ENCODE data around the gene GPATCH4.

Gene GPATCH4

GRCh38 chr1:156601122-156601830 is at the start of gene GPATCH4:
TSS of gene GPATCH4 (minus strand) at chr1:156601479.
- peak within 1 kb of the TSS; percentile 86 for H3K27ac ChIP-seq
- TF ChIP-seq ZFX (IDR thresholded peaks at IDR 0.05; ENCODE audit: borderline replicate concordance) (no peak), CTCF (IDR thresholded peaks at IDR 0.05) (no peak)

- H3K27ac ChIP-seq: no peak overlapping the region
- no peak for TF ChIP-seq CTCF (IDR thresholded peaks at IDR 0.05)
- no peak for TF ChIP-seq ZFX (IDR thresholded peaks at IDR 0.05; ENCODE audit: borderline replicate concordance)
Observed at GRCh38 chr1:156648951-156649350, 47.7 kb upstream of the GPATCH4 start.

GRCh38 chr1:156648496-156648895 is 47.2 kb upstream of the GPATCH4 start:
- H3K27ac ChIP-seq: no peak overlapping the region
- TF ChIP-seq CTCF (IDR thresholded peaks at IDR 0.05): no peak
- TF ChIP-seq ZFX (IDR thresholded peaks at IDR 0.05; ENCODE audit: borderline replicate concordance): no peak

- no peak for TF ChIP-seq ZFX (IDR thresholded peaks at IDR 0.05; ENCODE audit: borderline replicate concordance)
- TF ChIP-seq CTCF (IDR thresholded peaks at IDR 0.05): no peak
- H3K27ac ChIP-seq: no peak overlapping the region
Observed at GRCh38 chr1:156647351-156647750, 46.1 kb upstream of the GPATCH4 start.

- no peak overlapping the region for H3K27ac ChIP-seq
- no peak for TF ChIP-seq ZFX (IDR thresholded peaks at IDR 0.05; ENCODE audit: borderline replicate concordance)
- TF ChIP-seq CTCF (IDR thresholded peaks at IDR 0.05): no peak
Observed at GRCh38 chr1:156646738-156647211, 45.5 kb upstream of the GPATCH4 start.

GRCh38 chr1:156645666-156646065 is 44.4 kb upstream of the GPATCH4 start:
- H3K27ac ChIP-seq: no peak overlapping the region
- TF ChIP-seq ZFX (IDR thresholded peaks at IDR 0.05; ENCODE audit: borderline replicate concordance) (no peak), CTCF (IDR thresholded peaks at IDR 0.05) (no peak)

- TF ChIP-seq CTCF (IDR thresholded peaks at IDR 0.05): no peak
- TF ChIP-seq ZFX (IDR thresholded peaks at IDR 0.05; ENCODE audit: borderline replicate concordance): no peak
- no peak overlapping the region for H3K27ac ChIP-seq
Observed at GRCh38 chr1:156645056-156645455, 43.8 kb upstream of the GPATCH4 start.

Data from 22Rv1 (cell line).